MM.1S (cell line): ENCODE measurements around the gene DDX3X.
"Not testable (repeated sequence)": the region's sequence is repeated elsewhere in the genome, so short reads cannot be mapped to it uniquely, and the experiment has no call there.

Experiments used
- DNase-seq: peaks from one replicate; pipeline ENCODE4 v3.0.0-alpha.2; 2015
- H2AFZ ChIP-seq: fragments of 300-600 bp; sonication (generic); 2 replicates; pipeline ENCODE4 v1.6.0; 2016; ENCODE audit warnings: antibody characterized with exemption, low read length
- H3F3A ChIP-seq: fragments of 300-600 bp; sonication (generic); 2 replicates; pipeline ENCODE4 v1.6.1; 2016; ENCODE audit warnings: mild to moderate bottlenecking, antibody characterized with exemption, low read length, moderate library complexity, mixed read lengths; ENCODE audit not compliant: insufficient read depth
- H3K27ac ChIP-seq: fragments of 300-600 bp; sonication (generic); 2 replicates; pipeline ENCODE4 v1.5.1; 2016; ENCODE audit warnings: mild to moderate bottlenecking, low read length
- H3K27me3 ChIP-seq: fragments of 300-600 bp; sonication (generic); replicated peaks from 2 replicates; pipeline ENCODE4 v1.6.0; 2016; ENCODE audit warnings: low read length; ENCODE audit not compliant: insufficient read depth
- H3K36me3 ChIP-seq: fragments of 300-600 bp; sonication (generic); replicated peaks from 2 replicates; pipeline ENCODE4 v1.6.1; 2016; ENCODE audit warnings: mild to moderate bottlenecking, low read length, mixed read lengths; ENCODE audit not compliant: insufficient read depth
- H3K4me1 ChIP-seq: fragments of 300-600 bp; sonication (generic); 2 replicates; pipeline ENCODE4 v1.6.1; 2016; ENCODE audit warnings: low read length, mixed read lengths
- H3K4me2 ChIP-seq: fragments of 300-600 bp; sonication (generic); 2 replicates; pipeline ENCODE4 v1.6.0; 2016; ENCODE audit warnings: low read depth, low read length
- H3K4me3 ChIP-seq: fragments of 300-600 bp; sonication (generic); 2 replicates; pipeline ENCODE4 v1.5.1; 2016; ENCODE audit warnings: low read length, mixed read lengths
- H3K79me2 ChIP-seq: fragments of 300-600 bp; sonication (generic); 2 replicates; pipeline ENCODE4 v1.6.1; 2016; ENCODE audit warnings: mixed run types, low read length, mixed read lengths
- H3K9ac ChIP-seq: fragments of 300-600 bp; sonication (generic); 2 replicates; pipeline ENCODE4 v1.6.1; 2016; ENCODE audit warnings: low read length, mixed read lengths
- H3K9me2 ChIP-seq: fragments of 300-600 bp; sonication (generic); replicated peaks from 2 replicates; pipeline ENCODE4 v1.6.1; 2016; ENCODE audit warnings: mild to moderate bottlenecking, low read length, mixed read lengths; ENCODE audit not compliant: insufficient read depth
- H3K9me3 ChIP-seq: fragments of 300-600 bp; sonication (generic); replicated peaks from 2 replicates; pipeline ENCODE4 v1.6.1; 2016; ENCODE audit warnings: mild to moderate bottlenecking, low read length, mixed read lengths; ENCODE audit not compliant: insufficient read depth
- H4K20me1 ChIP-seq: fragments of 300-600 bp; sonication (generic); 2 replicates; pipeline ENCODE4 v1.6.1; 2016; ENCODE audit warnings: mild to moderate bottlenecking, low read length, moderate library complexity, mixed read lengths; ENCODE audit not compliant: insufficient read depth
- CTCF ChIP-seq: fragments of 300-600 bp; sonication (generic); IDR thresholded peaks from 2 replicates; pipeline ENCODE4 v1.5.1; 2016; ENCODE audit warnings: antibody characterized with exemption, low read length, mixed read lengths
- EZH2 ChIP-seq: fragments of 300-600 bp; sonication (generic); optimal IDR thresholded peaks from 2 replicates; pipeline ENCODE3; 2017; ENCODE audit warnings: low read depth, mild to moderate bottlenecking, antibody characterized with exemption, low read length, mixed read lengths
- EZH2phosphoT487 ChIP-seq: fragments of 300-600 bp; sonication (generic); IDR thresholded peaks from 2 replicates; pipeline ENCODE4 v1.6.1; 2018; ENCODE audit warnings: antibody characterized with exemption, low read length

The DDX3X gene

DNA sequence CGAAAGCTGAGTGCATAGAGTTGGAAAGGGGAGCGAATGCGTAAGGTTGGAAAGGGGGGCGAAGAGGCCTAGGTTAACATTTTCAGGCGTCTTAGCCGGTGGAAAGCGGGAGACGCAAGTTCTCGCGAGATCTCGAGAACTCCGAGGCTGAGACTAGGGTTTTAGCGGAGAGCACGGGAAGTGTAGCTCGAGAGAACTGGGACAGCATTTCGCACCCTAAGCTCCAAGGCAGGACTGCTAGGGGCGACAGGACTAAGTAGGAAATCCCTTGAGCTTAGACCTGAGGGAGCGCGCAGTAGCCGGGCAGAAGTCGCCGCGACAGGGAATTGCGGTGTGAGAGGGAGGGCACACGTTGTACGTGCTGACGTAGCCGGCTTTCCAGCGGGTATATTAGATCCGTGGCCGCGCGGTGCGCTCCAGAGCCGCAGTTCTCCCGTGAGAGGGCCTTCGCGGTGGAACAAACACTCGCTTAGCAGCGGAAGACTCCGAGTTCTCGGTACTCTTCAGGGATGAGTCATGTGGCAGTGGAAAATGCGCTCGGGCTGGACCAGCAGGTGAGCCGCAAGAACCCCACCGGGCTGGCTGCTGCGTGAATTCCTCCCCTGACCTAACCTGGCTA lies at the start of gene DDX3X:
Gene DDX3X (plus strand): TSS at position 419 of the 619 bp plus-strand sequence. CDS start 91 bp downstream, at position 510.
- Histone ChIP-seq H3K4me1 (peaks cover 16% of the 10 kb centered on the region), H3K27ac (peak within 1 kb of the TSS; percentile 100), H4K20me1 (peaks cover 38% of the 10 kb centered on the region), H3K27me3 (no peaks in the 10 kb centered on the region), H3K36me3 (peaks cover 3% of the 10 kb centered on the region; the same call in 1 of the 2 replicates), H3K4me2 (peak within 1 kb of the TSS; percentile 91), H3K9me3 (no peaks in the 10 kb centered on the region), H3K79me2 (peaks cover 49% of the 10 kb centered on the region), H3K9ac (peak within 1 kb of the TSS; percentile 100), H2AFZ (peak within 1 kb of the TSS; percentile 63), H3K9me2 (no peaks in the 10 kb centered on the region), H3F3A (peaks cover 32% of the 10 kb centered on the region), H3K4me3 (peak within 1 kb of the TSS; percentile 95)
- no peak; the same call in 1 of the 2 replicates for TF ChIP-seq CTCF
- TF ChIP-seq EZH2: no peak
- no peak for TF ChIP-seq EZH2phosphoT487
- DNase-seq: peak; percentile 85

GRCh38 chrX:41285928-41286327 lies 48.0 kb upstream of the DDX3X start:
- not testable (repeated sequence) for H2AFZ ChIP-seq, H4K20me1 ChIP-seq, DNase-seq, H3K4me1 ChIP-seq, H3K9me3 ChIP-seq, H3K36me3 ChIP-seq, H3F3A ChIP-seq, H3K79me2 ChIP-seq, H3K4me3 ChIP-seq, H3K27me3 ChIP-seq, H3K9ac ChIP-seq, H3K27ac ChIP-seq, H3K4me2 ChIP-seq, H3K9me2 ChIP-seq

GRCh38 chrX:41288641-41289040 lies 45.3 kb upstream of the DDX3X start:
- no peaks in the 10 kb centered on the region for H3F3A ChIP-seq
- TF ChIP-seq CTCF (no peak), EZH2 (no peak), EZH2phosphoT487 (no peak)
- H4K20me1 ChIP-seq: no peaks in the 10 kb centered on the region
- H3K4me3 ChIP-seq: no peak overlapping the region
- no peaks in the 10 kb centered on the region for H3K9me2 ChIP-seq
- H3K36me3 ChIP-seq: no peaks in the 10 kb centered on the region
- H3K4me1 ChIP-seq: no peaks in the 10 kb centered on the region
- no peaks in the 10 kb centered on the region for H3K9me3 ChIP-seq
- no peak overlapping the region for H3K27ac ChIP-seq
- no peaks in the 10 kb centered on the region for H3K79me2 ChIP-seq
- H3K27me3 ChIP-seq: no peaks in the 10 kb centered on the region
- no peak overlapping the region for H2AFZ ChIP-seq
- no peak overlapping the region for H3K9ac ChIP-seq
- no peak overlapping the region for H3K4me2 ChIP-seq
- no peak for DNase-seq

GRCh38 chrX:41289095-41289494 lies 44.9 kb upstream of the DDX3X start:
- no peak overlapping the region for H2AFZ ChIP-seq
- H4K20me1 ChIP-seq: no peaks in the 10 kb centered on the region
- no peaks in the 10 kb centered on the region for H3K4me1 ChIP-seq
- no peak overlapping the region for H3K9ac ChIP-seq
- H3K27me3 ChIP-seq: no peaks in the 10 kb centered on the region
- H3K79me2 ChIP-seq: no peaks in the 10 kb centered on the region
- H3K27ac ChIP-seq: no peak overlapping the region
- H3K9me3 ChIP-seq: no peaks in the 10 kb centered on the region
- H3K9me2 ChIP-seq: no peaks in the 10 kb centered on the region
- no peak for TF ChIP-seq EZH2
- no peak for TF ChIP-seq EZH2phosphoT487
- no peak for TF ChIP-seq CTCF
- no peak overlapping the region for H3K4me2 ChIP-seq
- no peaks in the 10 kb centered on the region for H3K36me3 ChIP-seq
- no peak for DNase-seq
- H3F3A ChIP-seq: no peaks in the 10 kb centered on the region
- H3K4me3 ChIP-seq: no peak overlapping the region
